Measurements from ENCODE around the gene PDE4D.

PDE4D gene

GRCh38 chr5:59037941-59038797 lies 855.4 kb downstream of the PDE4D start:
- DNase-seq (ENCODE audit: low spot score) = no peak

DNA sequence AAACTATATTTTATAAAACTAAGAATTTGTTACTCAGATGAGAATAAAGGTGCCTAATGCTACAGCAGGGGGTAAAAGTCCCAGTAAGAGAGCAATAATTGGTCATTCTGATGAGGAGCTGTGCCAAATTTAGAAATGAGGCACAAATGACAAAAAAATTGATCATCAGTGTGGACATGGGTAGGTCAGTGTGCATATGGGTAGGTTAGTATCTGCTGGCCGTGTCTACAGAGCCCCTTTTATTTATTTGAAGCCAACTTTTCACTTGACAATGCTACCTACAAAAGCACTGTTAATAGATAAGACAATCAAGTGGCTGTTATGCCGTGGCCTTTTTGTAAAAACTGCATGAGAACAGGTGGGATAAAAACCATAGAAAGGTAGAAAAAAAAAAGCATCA lies 856.1 kb downstream of the PDE4D start:
- DNase-seq (ENCODE audit: low spot score) = no peak

DNA sequence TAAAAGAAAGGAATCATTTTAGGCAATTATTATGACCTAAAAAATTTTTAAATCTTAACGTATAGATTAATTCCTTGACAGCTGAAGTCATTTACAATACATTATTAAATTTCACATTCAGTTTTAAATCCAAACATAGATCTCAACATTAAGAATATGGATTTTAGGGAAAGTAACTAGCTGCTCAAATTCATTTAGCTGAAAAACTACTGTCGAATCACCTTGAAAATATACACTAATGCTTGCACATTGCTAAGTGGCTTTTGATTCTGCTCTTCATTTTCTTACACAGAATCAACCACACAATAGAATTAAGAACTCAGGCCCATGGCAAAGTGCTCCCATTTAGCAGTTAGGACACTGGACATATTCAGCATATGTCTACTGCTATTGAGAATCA lies 856.5 kb downstream of the PDE4D start:
- DNase-seq (ENCODE audit: low spot score) = no peak

- DNase-seq (ENCODE audit: low spot score) = no peak
These were observed 857.1 kb downstream of the PDE4D start for GRCh38 chr5:59036274-59036961.

DNA sequence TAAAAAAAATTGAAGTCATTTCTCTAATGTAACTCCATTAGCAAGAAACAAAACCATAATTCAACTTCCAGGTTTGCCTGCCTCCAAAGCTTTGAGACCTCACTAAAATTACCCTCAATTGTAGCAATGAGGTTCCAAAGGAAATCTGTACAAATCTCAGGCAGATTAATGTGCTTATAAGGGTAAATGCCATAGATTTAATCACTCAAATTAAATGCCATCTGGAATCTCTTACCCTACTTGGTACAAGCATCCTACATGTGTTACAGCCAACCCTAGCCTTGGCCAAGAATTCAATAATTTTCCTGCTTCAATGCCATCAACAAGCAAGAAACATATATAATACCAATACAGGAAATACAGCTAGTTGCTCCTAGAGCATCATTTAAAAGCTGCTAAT lies 857.8 kb downstream of the PDE4D start:
- no peak for DNase-seq (ENCODE audit: low spot score)

DNA sequence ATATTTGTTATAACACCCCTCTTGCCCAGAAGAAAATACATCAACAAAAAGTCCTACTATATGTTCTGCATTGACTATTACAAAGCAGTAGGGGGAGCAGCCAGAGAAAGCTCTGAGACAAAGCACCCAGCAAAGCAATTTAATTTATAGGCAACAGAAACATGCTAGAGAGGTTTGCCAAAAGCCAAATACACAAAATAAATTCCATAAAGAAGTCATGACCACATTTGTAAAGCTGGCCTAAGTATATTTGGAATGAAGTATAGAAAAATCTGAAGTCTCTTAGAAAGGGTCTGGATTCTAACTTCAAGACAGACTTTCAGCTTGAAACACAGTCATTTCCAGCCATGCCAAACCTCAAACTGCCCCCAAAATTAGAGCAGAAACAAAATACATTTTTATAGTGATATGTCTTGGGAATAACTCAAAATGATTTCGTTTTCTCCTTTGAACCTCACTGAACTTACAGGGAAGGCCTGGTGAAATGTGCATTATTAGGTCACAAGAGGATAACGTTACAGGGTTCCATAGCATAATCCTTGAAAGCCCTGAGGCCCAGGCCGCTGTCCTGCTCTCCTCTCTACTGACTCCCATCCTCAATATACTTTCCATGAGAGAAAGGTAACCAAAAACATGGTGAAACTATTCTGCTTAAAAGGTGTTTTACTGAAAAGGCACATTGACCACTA lies 858.9 kb downstream of the PDE4D start:
- peak; percentile 8 for DNase-seq (ENCODE audit: low spot score)

DNA sequence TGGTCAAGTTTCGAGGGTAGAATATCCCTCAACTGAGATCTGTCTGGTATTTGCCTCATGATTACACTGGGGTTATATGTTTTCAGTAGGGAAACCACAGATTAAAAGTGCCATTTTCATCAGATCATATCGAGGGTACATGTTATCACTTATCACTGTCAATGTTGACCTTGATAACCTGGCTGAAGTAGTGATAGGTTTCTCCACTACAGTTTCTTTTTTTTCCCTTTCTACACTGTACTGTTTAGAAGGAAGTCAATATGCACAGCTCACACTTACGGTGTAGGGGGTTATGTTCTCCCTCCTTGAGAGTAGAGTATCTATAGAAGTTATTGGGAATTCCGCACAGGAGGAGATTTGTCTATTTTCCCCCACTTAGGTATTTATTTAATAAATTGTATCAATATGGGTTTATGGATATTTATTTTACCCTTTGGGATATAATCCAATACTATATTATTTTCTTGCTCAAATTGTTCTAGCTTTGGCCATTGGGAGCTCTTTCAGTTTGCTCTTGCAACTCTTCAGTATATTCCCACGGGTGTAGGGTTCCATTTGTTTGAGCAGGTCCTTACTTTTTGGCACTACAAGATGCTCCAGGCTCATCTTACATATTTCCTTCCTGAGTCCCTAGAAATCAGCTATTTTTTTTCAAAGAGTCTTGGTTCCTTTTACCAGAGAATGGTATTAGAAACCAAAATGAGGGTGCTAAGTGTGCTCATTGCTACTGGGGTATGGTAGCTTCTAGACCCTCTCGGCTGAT lies 866.2 kb downstream of the PDE4D start:
- DNase-seq (ENCODE audit: low spot score) = no peak

DNA sequence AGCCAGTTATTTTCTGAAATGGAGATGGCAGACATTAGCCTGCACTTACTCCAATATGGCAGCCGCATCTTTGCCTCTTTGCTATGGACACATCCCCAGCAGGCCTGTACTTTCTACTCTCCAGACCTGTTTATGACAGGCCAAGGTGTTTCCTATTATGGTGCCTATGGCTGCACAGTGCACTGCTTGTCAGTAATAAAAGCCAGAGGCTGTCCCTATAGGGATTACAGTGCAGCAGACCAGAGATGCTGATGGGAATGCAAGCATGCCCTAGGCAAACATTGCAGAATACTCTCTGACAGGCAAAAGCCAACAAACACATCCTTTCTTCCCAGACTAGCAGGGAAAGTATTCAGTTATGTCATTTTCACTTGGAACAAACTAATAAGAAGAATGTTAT lies 867.8 kb downstream of the PDE4D start:
- no peak for DNase-seq (ENCODE audit: low spot score)

- DNase-seq (ENCODE audit: low spot score) = no peak
These were observed 871.5 kb downstream of the PDE4D start for GRCh38 chr5:59021837-59022514.

DNA sequence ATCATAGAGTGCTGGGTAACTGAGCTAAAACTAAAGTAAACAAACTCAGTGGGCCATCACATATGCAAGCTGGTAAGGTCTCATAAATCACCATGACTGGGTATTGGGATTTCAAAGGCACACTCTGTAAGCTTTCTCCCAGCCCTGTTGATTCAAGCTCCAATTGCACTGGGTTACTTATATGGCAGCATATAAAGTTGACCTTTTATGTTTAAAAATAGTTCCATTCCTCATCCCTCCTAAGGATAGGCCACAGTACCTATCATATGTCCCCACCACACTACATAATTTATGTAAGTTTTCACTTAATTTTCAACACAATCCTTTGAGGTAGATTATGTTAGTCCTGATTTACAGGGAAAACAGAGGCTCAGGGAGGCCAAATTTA lies 872.2 kb downstream of the PDE4D start:
- DNase-seq (ENCODE audit: low spot score) = no peak

DNA sequence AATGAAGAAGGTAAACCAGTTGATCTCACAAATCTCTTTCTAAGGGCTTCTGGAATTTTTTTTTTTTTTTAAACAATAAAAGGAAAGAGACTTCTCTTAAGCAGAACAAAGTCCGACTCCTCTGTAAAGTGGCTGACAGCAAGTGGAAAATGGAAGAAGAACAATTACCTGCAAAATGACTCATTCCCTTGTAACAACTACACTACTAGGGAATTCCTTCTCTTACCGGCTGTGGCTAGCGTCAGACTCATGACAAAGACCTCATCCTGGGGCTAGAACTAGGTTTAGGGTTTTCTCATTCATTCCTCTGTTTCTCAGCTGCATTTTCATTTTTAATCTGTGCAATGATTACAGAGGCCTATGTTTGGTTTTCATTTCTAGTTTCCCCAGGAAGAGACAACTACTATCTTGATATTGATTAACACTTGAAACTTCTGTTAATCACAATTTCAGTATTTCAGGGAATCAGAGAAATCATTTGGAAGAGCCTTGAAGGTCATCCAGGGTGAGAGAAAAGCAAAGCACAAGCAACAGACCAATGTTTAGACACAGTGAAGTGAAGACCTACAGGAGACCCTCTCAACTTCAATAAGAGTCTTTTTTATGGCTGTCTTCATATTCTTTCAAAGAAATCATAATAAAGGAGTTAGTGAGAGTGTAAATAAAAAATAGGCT lies 872.8 kb downstream of the PDE4D start:
- no peak for DNase-seq (ENCODE audit: low spot score)

DNA sequence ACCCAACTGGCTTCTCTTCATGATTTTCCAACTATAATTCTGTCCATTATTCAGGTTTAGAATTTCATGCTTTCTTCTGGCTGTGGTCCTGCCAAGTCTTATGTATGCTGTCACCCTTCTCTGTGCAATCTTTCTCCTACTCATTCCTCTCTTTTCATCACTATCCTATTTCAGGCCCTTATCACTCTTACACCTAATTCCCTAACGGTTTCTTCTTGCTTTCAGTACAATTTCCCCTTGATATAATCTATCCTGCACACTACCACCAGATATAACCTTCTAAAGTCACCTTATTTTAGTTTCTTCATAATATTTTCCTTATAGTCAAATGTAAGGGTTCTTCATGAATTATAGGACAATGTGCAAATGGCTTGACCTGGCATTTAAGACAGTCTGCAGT lies 874.4 kb downstream of the PDE4D start:
- DNase-seq (ENCODE audit: low spot score) = no peak

GRCh38 chr5:59016925-59017324 lies 876.6 kb downstream of the PDE4D start:
- no peak for DNase-seq (ENCODE audit: low spot score)

DNA sequence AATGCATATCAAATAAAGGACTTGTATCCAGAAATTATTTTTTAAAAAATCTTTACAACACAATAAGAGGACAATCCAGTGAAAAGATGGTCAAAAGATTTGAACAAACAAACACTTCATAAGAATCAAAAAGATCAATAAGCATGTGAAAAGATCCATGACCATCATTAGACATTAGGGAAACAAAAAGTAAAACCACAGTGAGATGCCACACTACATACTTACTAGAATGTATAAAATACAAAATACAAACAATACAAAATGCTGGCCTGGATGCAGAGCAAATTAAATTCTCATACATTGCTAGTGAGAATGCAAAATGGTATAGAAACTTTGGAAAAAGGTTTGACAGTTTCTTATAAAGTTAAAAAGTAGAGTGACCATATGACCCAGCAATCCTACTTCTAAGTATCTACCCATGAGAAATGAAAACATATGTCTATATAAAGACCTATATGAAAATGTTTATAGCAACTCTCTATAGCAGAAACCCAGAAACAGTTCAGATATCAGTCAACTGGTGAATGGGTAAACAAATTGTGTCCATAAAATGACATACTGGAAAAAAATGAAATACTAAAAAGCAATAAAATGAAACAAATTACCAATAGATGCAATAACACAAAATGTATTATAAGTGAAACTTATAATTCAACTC lies 884.6 kb downstream of the PDE4D start:
- DNase-seq (ENCODE audit: low spot score) = no peak

DNA sequence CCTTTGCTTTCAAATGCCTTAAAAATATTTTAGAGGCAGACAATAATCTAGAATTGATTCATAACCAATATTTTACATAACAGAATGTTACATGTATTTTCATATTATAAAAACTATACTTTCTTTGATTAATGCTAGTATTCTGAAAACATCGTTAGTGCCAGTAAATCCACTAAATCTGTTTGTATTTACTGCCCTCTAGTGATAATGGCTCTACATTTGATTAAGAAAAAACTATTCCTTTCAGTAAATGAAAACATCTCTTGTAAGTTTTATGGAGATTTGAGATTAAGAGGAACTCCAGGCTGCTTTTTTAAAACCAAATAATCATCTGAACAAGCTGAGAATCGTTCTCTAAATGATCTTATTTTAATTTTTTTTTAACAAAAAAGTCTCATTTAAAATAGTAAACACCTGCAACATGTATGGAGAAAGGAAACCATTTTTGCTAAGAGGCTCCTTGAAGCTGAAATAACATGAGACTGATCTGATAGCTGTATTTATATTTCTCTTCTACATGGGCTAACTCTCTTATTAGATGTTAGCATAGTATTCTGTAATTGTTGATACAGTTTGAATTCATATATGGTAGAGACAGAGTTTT lies 886.0 kb downstream of the PDE4D start:
- peak; percentile 2 for DNase-seq (ENCODE audit: low spot score)

- DNase-seq (ENCODE audit: low spot score) = no peak
These were observed 887.4 kb downstream of the PDE4D start for GRCh38 chr5:59005934-59006701.

DNA sequence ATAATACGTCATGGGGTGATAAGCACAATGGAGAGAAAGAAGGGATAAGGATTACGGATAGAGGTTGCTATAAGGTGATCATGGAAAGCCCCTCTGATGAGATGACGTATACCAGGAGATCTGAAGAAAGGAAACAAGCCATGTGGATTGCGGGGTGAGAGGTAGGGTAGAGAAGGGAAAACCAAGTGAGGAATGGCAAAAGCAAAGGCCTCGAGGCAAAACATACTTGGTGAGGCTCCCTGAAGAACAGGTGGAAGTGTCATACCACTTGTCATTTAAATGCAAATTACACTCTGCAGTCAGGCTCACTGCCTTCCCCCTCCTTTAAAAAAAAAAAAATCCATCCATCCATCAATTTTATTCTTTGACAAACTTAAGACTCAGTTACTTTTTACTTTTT lies 889.9 kb downstream of the PDE4D start:
- no peak for DNase-seq (ENCODE audit: low spot score)

DNA sequence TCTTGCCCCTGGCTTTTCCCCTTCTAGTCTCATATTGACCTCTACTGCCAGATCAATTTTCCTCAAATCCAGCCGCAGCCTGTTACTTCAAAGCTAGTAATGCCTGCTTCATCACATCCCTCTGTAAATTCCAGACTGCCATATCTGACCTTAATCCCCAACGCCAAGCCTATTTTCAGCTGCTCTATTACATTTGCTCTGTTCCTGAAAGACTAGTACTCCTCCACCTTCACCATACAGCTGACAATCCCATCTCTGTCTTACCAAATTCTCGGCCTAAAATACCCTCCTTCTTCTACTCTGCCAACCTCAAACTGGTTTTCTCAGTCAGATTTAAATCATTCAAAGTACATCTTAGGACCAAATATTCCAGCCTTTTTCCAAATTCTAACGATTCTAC lies 890.4 kb downstream of the PDE4D start:
- DNase-seq (ENCODE audit: low spot score) = no peak

DNA sequence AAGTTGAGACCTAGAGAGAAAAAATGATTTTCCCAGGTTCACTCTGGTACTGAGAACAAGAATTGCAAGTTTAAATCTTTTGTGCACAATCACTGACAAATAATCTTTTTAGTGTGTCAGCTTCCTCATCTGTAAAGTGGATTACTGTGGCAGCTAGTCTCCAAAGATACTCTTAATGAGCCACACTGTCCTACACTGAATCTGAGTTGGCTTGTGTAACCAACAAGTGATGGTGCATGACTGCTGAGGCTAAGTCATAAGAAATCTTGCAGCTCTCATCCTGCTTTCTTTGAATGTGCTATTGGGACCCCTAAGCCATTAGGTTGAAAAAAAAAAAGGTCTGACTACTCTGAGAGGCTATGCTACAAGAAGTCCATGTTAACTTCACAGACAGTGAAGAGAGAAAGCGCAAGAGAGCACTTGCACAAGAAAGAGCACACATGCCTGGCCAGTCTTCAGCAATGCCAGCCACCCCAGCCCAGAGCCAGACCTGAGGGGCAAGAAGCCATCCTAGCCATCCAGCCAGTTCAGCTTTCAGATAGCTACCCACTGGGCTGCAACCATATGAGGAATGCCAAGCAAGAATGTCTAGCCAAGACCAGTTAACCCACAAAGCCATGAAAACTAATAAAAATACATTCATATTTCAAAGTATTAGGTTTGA lies 891.2 kb downstream of the PDE4D start:
- no peak for DNase-seq (ENCODE audit: low spot score)
